ENCODE measurements around the gene ANP32E. TPM values are rescaled to one million over a fixed set of nuclear protein-coding genes. Genes with fewer than 3 reads are reported as not detected.

Gene ANP32E
- polyA plus RNA-seq, 3 donors: 4.6 to 26.6 (median 20.4) TPM

- intact Hi-C loops (cut with micrococcal nuclease): no loop called here
- H3K9me3 ChIP-seq (replicated peaks in 1 of 2; ENCODE audit: control insufficient read depth in 1 of 2, insufficient read depth in 1 of 2, low read length in 2 of 2): peaks cover 8 to 9% of the 10 kb centered on the region in 2 donors
- H3K4me1 Mint-ChIP-seq: peaks cover 17% of the 10 kb centered on the region
- H3K4me3 Mint-ChIP-seq: peak overlapping the region; percentile 49 to 97
- no peaks in the 10 kb centered on the region for H3K79me2 ChIP-seq (ENCODE audit: insufficient read depth, low read length)
- H3K4me2 ChIP-seq (replicated peaks; ENCODE audit: extremely low read depth, low read length, poor library complexity, severe bottlenecking): peak overlapping the region; percentile 81
- no peaks in the 10 kb centered on the region for H3K36me3 ChIP-seq (replicated peaks in 1 of 2; ENCODE audit: control insufficient read depth in 1 of 2, insufficient read depth in 2 of 2, low read length in 2 of 2)
- peak overlapping the region; percentile 87 for H2AFZ ChIP-seq (ENCODE audit: insufficient read depth, low read depth, low read length, poor library complexity, severe bottlenecking)
- DNase-seq: no peak
- no peaks in the 10 kb centered on the region for H4K20me1 ChIP-seq (ENCODE audit: insufficient read depth, low read length)
- peaks cover 18 to 42% of the 10 kb centered on the region in 2 donors for H3K27me3 ChIP-seq (ENCODE audit: control insufficient read depth in 2 of 2, insufficient read depth in 2 of 2, low read length in 2 of 2)
- H3K4me1 ChIP-seq (ENCODE audit: control insufficient read depth in 1 of 2, insufficient read depth in 2 of 2, low read length in 2 of 2): peaks cover 19% of the 10 kb centered on the region in 2 donors
- H3K27ac ChIP-seq (ENCODE audit: low read depth in 1 of 2, low read length in 2 of 2): no peak overlapping the region
- TF ChIP-seq, protein P1, sequence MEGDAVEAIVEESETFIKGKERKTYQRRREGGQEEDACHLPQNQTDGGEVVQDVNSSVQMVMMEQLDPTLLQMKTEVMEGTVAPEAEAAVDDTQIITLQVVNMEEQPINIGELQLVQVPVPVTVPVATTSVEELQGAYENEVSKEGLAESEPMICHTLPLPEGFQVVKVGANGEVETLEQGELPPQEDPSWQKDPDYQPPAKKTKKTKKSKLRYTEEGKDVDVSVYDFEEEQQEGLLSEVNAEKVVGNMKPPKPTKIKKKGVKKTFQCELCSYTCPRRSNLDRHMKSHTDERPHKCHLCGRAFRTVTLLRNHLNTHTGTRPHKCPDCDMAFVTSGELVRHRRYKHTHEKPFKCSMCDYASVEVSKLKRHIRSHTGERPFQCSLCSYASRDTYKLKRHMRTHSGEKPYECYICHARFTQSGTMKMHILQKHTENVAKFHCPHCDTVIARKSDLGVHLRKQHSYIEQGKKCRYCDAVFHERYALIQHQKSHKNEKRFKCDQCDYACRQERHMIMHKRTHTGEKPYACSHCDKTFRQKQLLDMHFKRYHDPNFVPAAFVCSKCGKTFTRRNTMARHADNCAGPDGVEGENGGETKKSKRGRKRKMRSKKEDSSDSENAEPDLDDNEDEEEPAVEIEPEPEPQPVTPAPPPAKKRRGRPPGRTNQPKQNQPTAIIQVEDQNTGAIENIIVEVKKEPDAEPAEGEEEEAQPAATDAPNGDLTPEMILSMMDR (IDR thresholded peaks at IDR 0.05): no peak
- peaks cover 8 to 14% of the 10 kb centered on the region in 2 donors for H3K36me3 Mint-ChIP-seq
- peaks cover 39 to 48% (median 47%) of the 10 kb centered on the region in 3 donors for H3K27me3 Mint-ChIP-seq (ENCODE audit: low read depth in 3 of 3)
- peak overlapping the region in 4 of 7 donors; percentile 14 to 57 (median 34) for H3K27ac Mint-ChIP-seq
- WGBS (ENCODE audit: insufficient coverage): 9% methylated on average over 20 of the region's 21 CpGs
- H3K9ac ChIP-seq (ENCODE audit: insufficient read depth, low read length, poor library complexity, severe bottlenecking): no peak overlapping the region
- peaks cover 5 to 13% (median 8%) of the 10 kb centered on the region in 7 donors for H3K9me3 Mint-ChIP-seq
- peak overlapping the region in 1 of 3 experiments; percentile 78 for H3K4me3 ChIP-seq (replicated peaks in 1 of 3; ENCODE audit: low read depth in 2 of 3, low read length in 3 of 3)
These were observed 46.6 kb upstream of the ANP32E start for GRCh38 chr1:150282558-150282958.

DNA sequence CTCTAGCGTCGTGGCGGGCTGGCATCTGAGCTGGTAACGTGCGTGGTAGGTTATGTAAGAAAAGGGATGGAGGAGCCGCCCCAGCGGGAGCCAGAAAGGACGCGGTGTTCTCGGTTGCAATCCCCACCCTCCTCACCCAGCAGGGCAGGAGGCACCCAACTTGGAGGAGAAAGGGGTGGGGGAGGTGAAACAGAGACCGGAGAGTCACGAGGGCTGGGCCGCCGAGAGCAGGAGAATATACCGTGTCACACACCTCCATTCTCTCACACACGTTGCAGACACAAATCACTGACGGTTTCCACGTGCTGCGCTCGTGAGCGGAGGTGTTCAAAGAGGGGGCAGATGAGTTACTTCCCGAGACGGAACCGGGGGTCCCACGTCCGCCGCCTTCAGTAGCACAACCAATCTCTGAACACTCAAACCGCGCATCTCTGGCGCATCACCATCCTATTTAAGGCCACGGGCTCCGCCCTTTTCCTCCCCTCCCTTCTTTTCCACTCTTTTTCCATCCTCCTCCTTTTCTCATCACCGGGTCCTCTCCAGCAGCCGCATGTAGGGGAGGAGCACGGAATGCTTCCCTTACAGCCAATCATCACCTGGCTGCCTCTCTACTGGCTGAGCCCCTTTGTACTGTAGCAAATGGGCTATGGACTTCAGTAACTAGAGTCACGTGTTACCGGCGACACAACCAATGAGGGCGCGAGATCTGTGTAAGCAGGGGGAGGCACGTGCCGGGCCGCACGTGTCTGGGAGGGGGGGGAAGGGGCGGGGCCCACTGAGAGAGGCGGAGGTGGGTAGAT, 46.0 kb upstream of the ANP32E start, which contains the start of gene CIART:
TSS of gene CIART (plus strand) at position 797 of the 800 bp plus-strand sequence. CDS start 714 bp downstream, outside the sequence.
- intact Hi-C loops (cut with micrococcal nuclease): loop anchor here in 1 of 2 donors (2.0 kb wide), 1 partner anchor 25 kb away; the partner anchor contains the start of gene CA14
- Histone ChIP-seq H4K20me1 (ENCODE audit: insufficient read depth, low read length) (no peaks in the 10 kb centered on the region), H2AFZ (ENCODE audit: insufficient read depth, low read depth, low read length, poor library complexity, severe bottlenecking) (peak within 1 kb of the TSS; percentile 87), H3K4me3 (replicated peaks in 1 of 3; ENCODE audit: low read depth in 2 of 3, low read length in 3 of 3) (peak within 1 kb of the TSS; percentile 32 to 78 (median 49)), H3K79me2 (ENCODE audit: insufficient read depth, low read length) (no peaks in the 10 kb centered on the region), H3K4me1 (ENCODE audit: control insufficient read depth in 1 of 2, insufficient read depth in 2 of 2, low read length in 2 of 2) (peaks cover 19% of the 10 kb centered on the region in 2 donors), H3K9ac (ENCODE audit: insufficient read depth, low read length, poor library complexity, severe bottlenecking) (peak within 1 kb of the TSS; percentile 10), H3K9me3 (replicated peaks in 1 of 2; ENCODE audit: control insufficient read depth in 1 of 2, insufficient read depth in 1 of 2, low read length in 2 of 2) (peaks cover 8 to 9% of the 10 kb centered on the region in 2 donors), H3K4me2 (replicated peaks; ENCODE audit: extremely low read depth, low read length, poor library complexity, severe bottlenecking) (peak within 1 kb of the TSS; percentile 81), H3K36me3 (replicated peaks in 1 of 2; ENCODE audit: control insufficient read depth in 1 of 2, insufficient read depth in 2 of 2, low read length in 2 of 2) (no peaks in the 10 kb centered on the region), H3K27me3 (ENCODE audit: control insufficient read depth in 2 of 2, insufficient read depth in 2 of 2, low read length in 2 of 2) (peaks cover 18 to 42% of the 10 kb centered on the region in 2 donors), H3K27ac (ENCODE audit: low read depth in 1 of 2, low read length in 2 of 2) (no peak within 1 kb of the TSS)
- TF ChIP-seq, protein P1 (IDR thresholded peaks at IDR 0.05): no peak
- 1% methylated on average over 30 of the region's 46 CpGs for WGBS (ENCODE audit: insufficient coverage)
- Mint-ChIP-seq H3K4me1 (peaks cover 17% of the 10 kb centered on the region), H3K4me3 (peak within 1 kb of the TSS; percentile 95 to 97), H3K36me3 (peaks cover 8 to 14% of the 10 kb centered on the region in 2 donors), H3K9me3 (peaks cover 5 to 13% (median 8%) of the 10 kb centered on the region in 7 donors), H3K27ac (peak within 1 kb of the TSS in 5 of 7 donors; percentile 51 to 81 (median 63)), H3K27me3 (ENCODE audit: low read depth in 3 of 3) (peaks cover 35 to 47% (median 46%) of the 10 kb centered on the region in 3 donors)
- DNase-seq: peak; percentile 67 to 85 (median 73)

All from CD14-positive monocyte (primary cell).